Measurements from ENCODE around the gene THRA. TPM values are rescaled to one million over a fixed set of nuclear protein-coding genes. Genes with fewer than 3 reads are reported as not detected.

Gene THRA
- polyA plus RNA-seq, 1 donor: 61.7 TPM

DNA sequence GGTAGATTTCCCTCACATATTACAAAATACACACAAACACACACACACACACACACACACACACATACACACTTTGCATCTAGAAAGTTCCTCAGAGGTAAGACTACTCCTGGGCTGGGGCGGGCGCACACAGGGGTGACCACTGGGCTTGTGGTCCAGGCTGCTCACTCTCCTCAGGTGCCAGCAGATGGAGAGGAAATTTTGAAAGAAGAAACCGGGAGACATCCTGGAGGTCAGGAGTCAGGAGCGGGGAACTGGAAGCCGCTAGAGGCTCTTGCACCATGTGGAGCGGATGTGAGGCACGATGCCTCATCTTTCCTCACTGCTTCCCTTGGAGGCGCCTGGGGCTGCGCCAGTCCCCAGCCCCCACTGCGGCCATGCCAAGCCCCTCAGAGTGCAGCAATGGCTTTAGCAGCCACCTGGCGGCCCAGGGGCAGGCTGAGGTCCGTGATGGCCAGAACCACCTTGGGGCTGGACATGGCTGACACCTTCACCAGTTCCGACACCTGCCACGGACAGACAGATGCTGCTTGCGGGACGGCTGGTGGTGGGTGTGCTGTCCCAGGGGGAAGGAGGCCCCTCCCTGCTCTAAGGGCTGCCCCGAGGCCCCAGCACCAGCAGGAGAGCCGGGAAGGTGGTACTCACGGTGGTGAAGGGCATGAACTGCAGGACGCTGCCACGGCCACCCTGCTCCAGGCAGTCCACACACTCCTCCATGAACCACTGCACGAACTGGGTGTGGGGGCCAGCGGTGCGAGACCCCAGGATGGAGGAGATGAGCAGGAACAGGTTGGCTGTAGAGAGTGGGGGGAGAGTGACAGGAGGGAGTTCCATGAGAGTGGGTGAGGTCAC, 43.4 kb upstream of the THRA start:
- H3K9me3 ChIP-seq (ENCODE audit: control insufficient read depth, low read depth, low read length): no peaks in the 10 kb centered on the region
- H3K27me3 ChIP-seq (ENCODE audit: control insufficient read depth, insufficient read depth, low read length): no peaks in the 10 kb centered on the region
- 100% methylated on average over 1 of the region's 24 CpGs for WGBS (ENCODE audit: insufficient coverage, low lambda C conversion rate)
- H3K36me3 ChIP-seq (ENCODE audit: control insufficient read depth, insufficient read depth, low read length): peaks cover 55% of the 10 kb centered on the region
- no peak overlapping the region for H3K27ac ChIP-seq (ENCODE audit: low read length)
- DNase-seq: no peak
- H3K4me3 ChIP-seq (ENCODE audit: low read length): no peak overlapping the region
- peaks cover 11% of the 10 kb centered on the region for H3K4me1 ChIP-seq (ENCODE audit: control insufficient read depth, insufficient read depth, low read length)

DNA sequence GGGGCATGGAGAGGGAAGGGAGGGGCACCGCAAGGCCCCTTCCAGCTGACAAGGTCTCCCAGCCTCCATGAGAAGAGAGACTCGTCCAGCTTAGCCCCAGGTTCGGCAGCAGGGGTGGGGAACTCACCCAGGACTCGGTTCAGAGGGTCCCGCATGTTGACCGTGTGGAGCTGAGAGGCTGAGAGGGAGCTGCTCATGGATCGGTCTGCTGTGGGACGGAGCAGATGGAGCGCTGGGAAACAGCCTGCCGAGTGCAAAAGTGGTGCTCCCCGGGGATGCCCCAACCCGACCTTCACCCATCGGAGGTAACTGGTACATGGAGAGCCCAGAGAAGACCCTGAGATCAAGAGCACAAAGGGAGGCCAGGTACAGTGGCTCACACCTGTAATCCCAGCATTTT, 42.6 kb upstream of the THRA start:
- Histone ChIP-seq H3K9me3 (ENCODE audit: control insufficient read depth, low read depth, low read length) (no peaks in the 10 kb centered on the region), H3K4me3 (ENCODE audit: low read length) (no peak overlapping the region), H3K36me3 (ENCODE audit: control insufficient read depth, insufficient read depth, low read length) (peaks cover 63% of the 10 kb centered on the region), H3K27ac (ENCODE audit: low read length) (no peak overlapping the region), H3K27me3 (ENCODE audit: control insufficient read depth, insufficient read depth, low read length) (no peaks in the 10 kb centered on the region), H3K4me1 (ENCODE audit: control insufficient read depth, insufficient read depth, low read length) (peaks cover 3% of the 10 kb centered on the region)
- no CpG with 5 or more reads among the region's 13 CpGs for WGBS (ENCODE audit: insufficient coverage, low lambda C conversion rate)
- DNase-seq: no peak

DNA sequence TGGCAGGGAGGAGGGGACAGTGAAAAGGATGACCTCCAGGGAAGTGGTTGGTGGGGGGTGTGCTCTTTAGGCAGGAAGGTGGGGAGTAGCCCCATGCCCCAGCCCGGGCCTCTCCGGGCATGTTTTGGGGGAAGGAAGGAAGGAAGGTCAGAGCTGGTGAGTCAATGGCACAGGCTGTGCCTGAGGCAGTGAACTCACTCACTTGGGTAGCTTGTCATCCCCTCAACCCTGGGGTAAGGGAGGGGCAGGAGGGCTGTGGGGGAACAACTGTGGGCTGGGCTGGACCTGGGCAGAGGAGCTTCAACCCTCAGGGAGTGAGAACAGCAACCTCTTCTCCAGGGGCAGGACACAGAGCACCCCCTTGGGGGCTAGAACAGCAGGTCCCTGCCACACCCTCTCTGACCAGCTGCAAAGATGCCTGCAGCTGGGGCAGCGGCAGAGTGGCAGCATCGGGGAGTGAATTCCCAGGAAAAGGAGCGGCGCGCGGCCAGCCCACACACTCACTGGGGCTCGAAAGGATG, 41.3 kb upstream of the THRA start:
- Histone ChIP-seq H3K4me3 (ENCODE audit: low read length) (no peak overlapping the region), H3K9me3 (ENCODE audit: control insufficient read depth, low read depth, low read length) (no peaks in the 10 kb centered on the region), H3K4me1 (ENCODE audit: control insufficient read depth, insufficient read depth, low read length) (no peaks in the 10 kb centered on the region), H3K27me3 (ENCODE audit: control insufficient read depth, insufficient read depth, low read length) (no peaks in the 10 kb centered on the region), H3K36me3 (ENCODE audit: control insufficient read depth, insufficient read depth, low read length) (peaks cover 76% of the 10 kb centered on the region), H3K27ac (ENCODE audit: low read length) (no peak overlapping the region)
- WGBS (ENCODE audit: insufficient coverage, low lambda C conversion rate): no CpG with 5 or more reads among the region's 9 CpGs
- DNase-seq: no peak

DNA sequence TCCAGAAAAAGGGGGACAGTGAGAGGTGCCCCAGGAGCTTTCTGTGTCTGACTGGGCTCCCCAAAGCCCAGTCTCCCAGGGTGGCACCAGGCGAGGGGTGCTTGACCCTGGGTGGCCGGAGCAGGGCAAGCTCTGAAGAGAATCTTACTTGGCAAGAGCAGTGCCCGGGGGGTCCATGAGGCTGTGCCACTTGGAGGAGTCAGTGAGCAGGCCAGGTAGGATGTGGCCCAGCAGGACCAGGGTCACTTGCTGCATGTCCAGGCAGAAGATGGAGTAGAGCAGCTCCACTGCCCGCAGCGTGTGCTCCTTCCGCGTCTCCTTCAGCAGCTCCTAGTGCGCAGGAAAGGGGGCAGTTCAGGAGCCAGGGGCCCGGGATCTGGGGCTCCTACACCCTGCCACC, 40.3 kb upstream of the THRA start:
- no peak for DNase-seq
- Histone ChIP-seq H3K9me3 (ENCODE audit: control insufficient read depth, low read depth, low read length) (no peaks in the 10 kb centered on the region), H3K4me1 (ENCODE audit: control insufficient read depth, insufficient read depth, low read length) (peaks cover 2% of the 10 kb centered on the region), H3K36me3 (ENCODE audit: control insufficient read depth, insufficient read depth, low read length) (peaks cover 85% of the 10 kb centered on the region), H3K4me3 (ENCODE audit: low read length) (no peak overlapping the region), H3K27me3 (ENCODE audit: control insufficient read depth, insufficient read depth, low read length) (no peaks in the 10 kb centered on the region), H3K27ac (ENCODE audit: low read length) (no peak overlapping the region)
- no CpG with 5 or more reads among the region's 9 CpGs for WGBS (ENCODE audit: insufficient coverage, low lambda C conversion rate)

DNA sequence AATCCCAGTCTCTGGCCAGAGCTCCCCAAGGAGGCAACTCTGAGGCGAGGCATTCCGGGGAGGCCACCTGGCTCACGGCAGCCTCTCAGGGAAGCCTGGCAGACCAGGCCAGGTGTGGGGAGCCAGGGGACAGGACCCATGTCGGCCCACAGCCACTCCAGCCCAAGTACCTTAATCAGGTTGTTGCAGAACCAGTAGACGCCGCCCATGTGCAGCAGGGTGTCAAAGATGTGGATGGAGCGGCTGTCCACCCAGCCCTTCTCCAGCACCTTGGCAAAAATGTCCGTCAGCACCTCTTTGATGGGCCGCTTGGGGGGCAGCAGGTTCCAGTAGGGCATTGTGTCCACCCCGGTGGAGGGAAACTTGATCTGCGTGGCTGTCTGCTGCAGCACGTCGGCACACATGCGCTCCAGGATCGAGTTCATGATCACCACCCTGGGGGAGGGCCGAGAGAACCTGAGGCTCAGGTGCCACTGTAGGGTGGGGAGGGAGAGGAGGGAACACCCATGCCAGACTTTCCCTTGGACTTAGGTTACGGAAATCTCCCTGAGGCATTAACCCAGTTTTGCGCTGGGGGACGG, 39.7 kb upstream of the THRA start:
- WGBS (ENCODE audit: insufficient coverage, low lambda C conversion rate): no CpG with 5 or more reads among the region's 19 CpGs
- H3K36me3 ChIP-seq (ENCODE audit: control insufficient read depth, insufficient read depth, low read length): peaks cover 86% of the 10 kb centered on the region
- no peaks in the 10 kb centered on the region for H3K9me3 ChIP-seq (ENCODE audit: control insufficient read depth, low read depth, low read length)
- H3K27me3 ChIP-seq (ENCODE audit: control insufficient read depth, insufficient read depth, low read length): no peaks in the 10 kb centered on the region
- H3K4me3 ChIP-seq (ENCODE audit: low read length): no peak overlapping the region
- peaks cover 2% of the 10 kb centered on the region for H3K4me1 ChIP-seq (ENCODE audit: control insufficient read depth, insufficient read depth, low read length)
- DNase-seq: no peak
- no peak overlapping the region for H3K27ac ChIP-seq (ENCODE audit: low read length)

DNA sequence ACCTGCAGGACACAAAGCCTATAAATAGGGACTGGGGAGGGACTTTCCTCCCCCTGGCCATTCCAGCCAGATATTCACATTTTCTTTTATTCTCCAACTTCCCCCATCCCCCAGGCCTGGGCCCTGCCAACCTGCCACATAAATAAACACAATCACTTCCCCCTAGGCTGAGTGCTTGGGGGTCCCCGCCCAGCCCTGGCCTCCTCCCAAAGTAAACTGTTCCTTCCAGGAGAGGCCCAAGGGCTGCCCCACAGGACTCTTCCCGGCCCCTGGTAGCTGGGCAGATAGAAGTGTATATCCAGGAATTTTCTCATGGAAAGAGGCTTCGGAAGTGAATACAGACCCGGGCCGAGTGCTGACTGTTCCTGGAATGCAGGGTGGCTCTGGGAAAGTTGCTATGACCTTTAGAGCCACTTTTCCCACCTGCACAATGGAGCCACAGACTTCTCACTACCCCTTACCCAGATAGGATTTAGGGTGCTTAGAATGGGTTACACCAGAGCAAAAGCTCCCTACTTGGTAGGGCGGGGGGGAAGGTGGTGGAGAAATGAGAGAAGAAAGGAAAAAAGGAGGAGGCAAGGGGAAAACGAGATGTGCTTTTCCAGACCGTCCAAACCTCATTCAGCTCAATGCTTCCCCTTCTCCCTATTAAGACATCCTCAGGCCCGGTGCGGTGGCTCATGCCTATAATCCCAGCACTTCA, 39.0 kb upstream of the THRA start:
- H3K4me1 ChIP-seq (ENCODE audit: control insufficient read depth, insufficient read depth, low read length): peaks cover 2% of the 10 kb centered on the region
- no peak overlapping the region for H3K27ac ChIP-seq (ENCODE audit: low read length)
- DNase-seq: no peak
- 100% methylated on average over 1 of the region's 10 CpGs for WGBS (ENCODE audit: insufficient coverage, low lambda C conversion rate)
- no peak overlapping the region for H3K4me3 ChIP-seq (ENCODE audit: low read length)
- H3K9me3 ChIP-seq (ENCODE audit: control insufficient read depth, low read depth, low read length): no peaks in the 10 kb centered on the region
- no peaks in the 10 kb centered on the region for H3K27me3 ChIP-seq (ENCODE audit: control insufficient read depth, insufficient read depth, low read length)
- peaks cover 90% of the 10 kb centered on the region for H3K36me3 ChIP-seq (ENCODE audit: control insufficient read depth, insufficient read depth, low read length)

DNA sequence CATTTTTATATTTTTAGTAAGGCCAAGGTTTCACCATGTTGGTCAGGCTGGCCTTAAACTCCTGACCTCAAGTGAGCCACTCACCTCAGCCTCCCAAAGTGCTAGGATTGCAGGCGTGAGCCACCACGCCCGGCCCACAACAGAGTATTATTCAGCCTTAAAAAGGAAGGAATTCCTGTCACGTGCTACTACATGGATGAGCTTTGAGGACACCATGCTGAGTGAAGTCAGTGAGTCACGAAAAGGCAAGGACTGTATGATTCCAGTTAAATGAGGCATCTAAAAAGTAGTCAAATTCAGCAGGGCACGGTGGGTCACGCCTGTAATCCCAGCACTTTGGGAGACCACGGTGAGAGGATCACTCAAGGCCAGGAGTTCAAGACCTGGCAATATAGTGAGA, 37.9 kb upstream of the THRA start:
- WGBS (ENCODE audit: insufficient coverage, low lambda C conversion rate): no CpG with 5 or more reads among the region's 8 CpGs
- no peak overlapping the region for H3K27ac ChIP-seq (ENCODE audit: low read length)
- H3K9me3 ChIP-seq (ENCODE audit: control insufficient read depth, low read depth, low read length): no peaks in the 10 kb centered on the region
- no peak for DNase-seq
- H3K4me1 ChIP-seq (ENCODE audit: control insufficient read depth, insufficient read depth, low read length): peaks cover 2% of the 10 kb centered on the region
- H3K36me3 ChIP-seq (ENCODE audit: control insufficient read depth, insufficient read depth, low read length): peaks cover 90% of the 10 kb centered on the region
- no peak overlapping the region for H3K4me3 ChIP-seq (ENCODE audit: low read length)
- H3K27me3 ChIP-seq (ENCODE audit: control insufficient read depth, insufficient read depth, low read length): no peaks in the 10 kb centered on the region

DNA sequence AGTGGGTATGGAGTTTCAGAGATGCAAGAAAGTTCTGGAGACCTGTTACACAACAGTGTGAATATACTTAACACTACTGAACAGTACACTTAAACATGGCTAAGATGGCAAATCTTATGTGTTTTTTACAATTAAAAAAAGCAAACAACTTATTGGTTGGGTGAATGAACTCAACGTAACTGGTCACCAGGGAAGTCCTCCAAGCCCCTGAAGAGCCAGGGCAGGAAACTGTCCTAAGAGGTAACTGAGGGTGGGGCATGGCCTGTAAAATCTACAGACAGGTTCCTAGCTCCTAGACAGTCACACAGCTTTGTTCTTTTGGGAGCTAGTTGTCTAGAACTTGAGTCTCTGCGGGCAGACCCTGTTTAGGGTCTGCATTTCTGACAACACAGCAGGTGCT, 37.2 kb upstream of the THRA start:
- WGBS (ENCODE audit: insufficient coverage, low lambda C conversion rate): no CpG with 5 or more reads among the region's 2 CpGs
- DNase-seq: no peak
- H3K36me3 ChIP-seq (ENCODE audit: control insufficient read depth, insufficient read depth, low read length): peaks cover 90% of the 10 kb centered on the region
- no peaks in the 10 kb centered on the region for H3K27me3 ChIP-seq (ENCODE audit: control insufficient read depth, insufficient read depth, low read length)
- H3K4me3 ChIP-seq (ENCODE audit: low read length): no peak overlapping the region
- no peak overlapping the region for H3K27ac ChIP-seq (ENCODE audit: low read length)
- H3K9me3 ChIP-seq (ENCODE audit: control insufficient read depth, low read depth, low read length): no peaks in the 10 kb centered on the region
- H3K4me1 ChIP-seq (ENCODE audit: control insufficient read depth, insufficient read depth, low read length): peaks cover 2% of the 10 kb centered on the region

DNA sequence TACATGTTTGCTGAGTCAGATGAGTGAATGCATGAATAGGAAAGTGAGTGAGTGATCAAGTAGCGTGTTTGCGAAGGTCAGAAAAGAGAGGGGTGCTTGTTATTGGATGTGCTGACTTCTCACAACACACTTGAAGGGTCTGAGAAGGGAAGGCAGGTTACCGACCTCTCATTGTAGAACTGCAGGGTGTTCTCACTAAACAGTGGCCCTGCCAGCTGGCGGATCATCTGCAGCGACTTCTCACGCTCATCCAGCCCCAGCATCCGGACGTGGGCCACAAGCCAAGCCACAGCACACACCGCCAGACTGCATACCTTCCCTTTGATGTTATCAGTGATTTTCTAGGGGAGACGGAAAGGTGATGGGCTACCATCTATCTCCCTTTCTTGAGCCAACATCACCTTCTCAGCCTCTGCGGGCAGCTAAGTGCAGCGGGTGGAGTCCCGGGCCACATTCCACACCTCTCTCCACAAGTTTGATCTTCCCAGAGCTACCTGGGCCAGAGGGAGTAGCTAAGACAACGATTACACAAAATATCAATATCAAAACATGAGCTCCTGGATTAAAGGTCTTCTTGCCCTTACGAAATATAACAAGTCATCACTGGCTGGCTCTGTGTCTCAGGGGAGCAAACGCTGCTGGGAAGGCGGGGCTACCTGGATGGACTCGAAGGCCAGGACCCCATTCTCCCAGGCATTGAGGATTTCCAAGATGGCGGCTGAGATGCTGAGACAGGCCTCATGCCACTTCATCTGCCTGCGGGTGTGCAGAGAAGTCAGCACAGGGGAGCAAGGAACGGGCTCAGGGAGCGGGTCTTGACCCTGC, 36.6 kb upstream of the THRA start:
- Histone ChIP-seq H3K4me1 (ENCODE audit: control insufficient read depth, insufficient read depth, low read length) (peaks cover 2% of the 10 kb centered on the region), H3K36me3 (ENCODE audit: control insufficient read depth, insufficient read depth, low read length) (peaks cover 92% of the 10 kb centered on the region), H3K4me3 (ENCODE audit: low read length) (no peak overlapping the region), H3K27me3 (ENCODE audit: control insufficient read depth, insufficient read depth, low read length) (no peaks in the 10 kb centered on the region), H3K27ac (ENCODE audit: low read length) (no peak overlapping the region), H3K9me3 (ENCODE audit: control insufficient read depth, low read depth, low read length) (no peaks in the 10 kb centered on the region)
- WGBS (ENCODE audit: insufficient coverage, low lambda C conversion rate): 83% methylated on average over 1 of the region's 22 CpGs
- DNase-seq: no peak

All from large intestine (tissue), 3 donors.